Central memory CD4-positive, alpha-beta T cell (primary cell): Measurements from ENCODE around the gene WARS2.

ENCODE experiments used
- DNase-seq: peaks from one replicate; pipeline ENCODE4 v3.0.0; 2022

Gene WARS2

DNA sequence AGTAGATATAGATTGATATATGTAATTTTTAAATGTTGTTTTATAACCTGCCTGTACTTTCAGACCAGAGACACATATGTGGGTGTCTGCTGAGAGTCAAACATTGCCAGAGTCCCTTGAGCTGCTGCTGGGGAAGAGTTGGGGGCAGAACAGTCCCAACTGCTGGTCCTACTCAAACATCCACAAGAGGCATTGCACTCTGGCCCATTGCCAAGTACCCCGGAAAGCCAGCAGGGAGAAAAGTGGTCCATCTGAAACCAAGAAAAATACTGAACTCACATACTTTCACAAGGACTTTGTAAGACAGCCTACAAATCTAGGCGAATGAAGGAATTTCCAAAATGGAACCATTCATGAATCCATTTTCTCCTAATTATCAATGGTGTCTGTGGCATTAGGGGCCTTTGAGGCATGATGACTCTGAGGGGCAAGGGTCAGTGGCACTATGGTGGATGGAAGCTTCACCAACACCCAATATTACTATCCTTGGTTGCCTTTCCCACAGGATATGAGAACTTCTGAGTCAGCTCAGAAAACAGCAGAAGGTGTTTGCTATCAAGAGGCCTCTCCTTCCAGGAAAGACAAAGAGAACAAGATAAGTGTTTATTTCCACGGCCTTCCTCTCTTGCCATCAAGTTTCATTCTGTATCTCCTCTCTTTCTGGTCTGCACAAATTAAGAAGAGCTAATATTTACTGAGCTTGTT, 145.0 kb downstream of the WARS2 start:
- DNase-seq: no peak

GRCh38 chr1:118993700-118994026, 146.8 kb downstream of the WARS2 start:
- no peak for DNase-seq

DNA sequence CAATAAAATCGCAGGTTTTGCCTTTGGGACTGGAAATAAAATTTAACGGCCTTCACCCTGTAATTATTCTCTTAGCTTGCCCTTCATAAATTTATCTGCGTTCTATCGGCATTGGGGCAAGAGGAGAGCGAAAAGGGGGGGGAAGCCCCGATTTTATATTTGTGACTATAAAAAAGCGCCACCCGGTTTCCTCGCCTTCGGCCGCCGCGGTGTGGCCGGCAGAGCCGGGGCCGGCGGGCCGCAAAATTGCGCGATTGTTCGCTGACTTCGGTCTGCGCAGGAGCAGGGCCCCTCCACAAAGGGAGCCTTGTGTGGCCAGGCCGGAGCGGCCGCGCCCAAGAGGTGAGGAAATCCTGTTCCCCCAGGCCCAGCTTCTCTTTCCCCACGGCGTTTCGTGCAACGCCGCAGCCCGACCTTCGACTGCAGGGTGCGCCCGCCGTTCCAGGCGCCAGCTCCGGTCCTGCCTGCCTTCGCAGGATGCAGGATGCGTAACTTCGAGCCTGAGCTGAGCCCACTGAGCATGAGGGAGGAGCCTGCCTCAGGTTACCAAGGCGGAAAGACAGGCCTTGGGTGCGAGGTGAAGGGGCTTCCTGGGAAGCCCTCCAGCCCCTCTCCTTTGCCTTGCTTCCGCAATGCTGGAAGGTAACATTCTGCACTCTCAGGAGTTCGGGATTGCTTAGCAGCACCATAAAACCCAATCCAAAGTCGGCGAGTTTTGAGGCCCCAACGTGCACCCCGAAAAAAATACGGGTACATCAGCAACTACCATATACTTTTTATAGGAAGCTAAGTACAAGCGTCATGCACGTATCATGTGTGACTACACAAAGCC, 147.4 kb downstream of the WARS2 start:
- DNase-seq: no peak

DNA sequence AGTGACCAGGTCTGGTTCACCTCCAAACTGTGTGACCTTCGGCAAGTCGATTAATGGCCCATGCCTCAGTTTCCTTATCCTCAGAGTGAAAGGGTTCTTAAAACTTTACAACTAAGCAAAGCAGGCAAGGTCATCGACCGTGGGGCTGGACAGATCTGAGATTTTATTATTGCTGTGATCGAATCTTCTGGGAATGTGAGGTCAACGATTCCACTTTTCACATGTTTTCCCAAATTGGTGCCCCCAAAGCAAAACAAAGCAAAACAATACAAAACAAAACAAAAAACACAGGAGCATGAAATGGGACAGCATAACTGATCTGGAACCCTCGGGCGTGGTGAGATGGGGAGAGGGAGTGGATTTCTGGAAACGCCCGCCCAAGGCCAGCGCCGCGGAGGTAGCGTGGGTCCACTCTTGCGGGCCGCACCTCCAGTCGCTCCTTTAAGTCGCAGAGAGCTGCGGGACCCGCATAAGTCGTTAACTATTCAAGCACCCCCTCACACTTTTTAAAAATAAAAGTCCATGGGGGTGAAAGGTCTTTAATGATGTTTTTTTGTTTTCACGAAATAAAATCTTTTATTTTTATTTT, 148.1 kb downstream of the WARS2 start:
- no peak for DNase-seq

GRCh38 chr1:118991448-118991847, 149.0 kb downstream of the WARS2 start:
- DNase-seq: no peak

DNA sequence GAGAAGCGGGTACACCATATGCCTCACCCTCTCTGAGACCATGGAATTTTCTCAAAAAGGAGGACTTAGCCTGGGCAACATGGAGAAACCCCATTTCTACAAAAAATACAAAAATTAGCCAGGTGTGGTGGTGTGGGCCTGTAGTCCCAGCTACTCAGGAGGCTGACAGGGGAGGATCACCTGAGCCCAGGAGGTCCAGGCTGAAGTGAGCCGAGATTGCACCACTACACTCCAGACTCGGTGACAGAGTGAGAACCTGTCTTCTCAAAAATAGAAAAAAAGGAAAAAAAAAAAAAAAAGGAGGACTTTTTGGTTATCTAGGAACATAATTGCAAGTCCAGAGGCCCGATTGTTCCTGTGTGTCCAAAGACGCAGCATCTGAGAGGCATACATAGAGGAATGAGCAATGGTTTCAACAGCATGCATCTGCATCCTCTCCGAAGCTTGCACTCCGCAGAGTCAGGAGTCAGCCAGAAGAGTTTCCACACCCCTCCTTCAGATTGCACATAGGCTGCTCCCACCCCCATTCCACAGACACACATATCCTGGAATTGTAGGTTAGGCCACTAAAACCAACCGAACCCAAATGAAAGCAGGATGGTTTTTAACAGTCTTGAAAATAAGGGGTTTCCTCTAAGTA, 149.8 kb downstream of the WARS2 start:
- no peak for DNase-seq

- no peak for DNase-seq
Measured at GRCh38 chr1:118989878-118990378, 150.5 kb downstream of the WARS2 start.

DNA sequence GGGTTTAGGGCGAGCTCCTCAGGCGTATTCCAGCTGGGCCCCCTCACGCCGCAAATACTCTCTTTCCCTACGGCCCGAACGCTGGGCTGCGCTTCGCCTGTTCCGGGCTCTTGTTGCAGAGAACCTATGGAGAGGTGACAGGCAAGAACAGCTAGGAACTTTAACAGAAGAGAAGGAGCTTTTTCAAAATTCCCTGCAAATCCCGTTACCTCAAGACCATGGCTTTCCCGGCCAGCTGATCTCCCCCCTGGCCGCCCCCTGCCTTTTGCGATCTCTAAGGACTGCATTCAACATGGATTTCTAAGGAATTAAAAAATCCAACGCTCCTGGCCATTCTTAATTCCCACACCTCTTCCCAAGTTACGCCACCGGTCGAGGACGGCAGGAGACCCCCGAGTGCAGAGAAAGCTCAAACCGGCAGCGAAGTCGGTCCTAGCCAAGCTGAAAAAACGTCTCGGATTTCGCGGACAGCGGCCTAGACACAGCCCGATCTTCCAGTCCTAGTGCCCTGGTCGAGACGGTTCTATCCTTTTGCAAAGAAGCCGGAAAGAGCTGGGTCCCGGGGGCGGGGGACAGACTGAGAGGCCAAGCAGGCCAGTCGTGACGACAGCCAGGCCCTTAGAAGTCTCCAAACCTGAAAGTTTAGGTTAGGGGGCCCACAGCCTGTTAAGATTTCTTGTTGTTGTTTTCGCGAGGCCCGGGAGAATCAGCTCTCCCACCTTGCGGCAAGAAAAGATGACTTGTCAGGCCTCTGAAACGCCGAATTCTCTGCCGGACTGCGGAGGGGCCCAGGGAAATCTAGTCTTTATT, 151.2 kb downstream of the WARS2 start:
- no peak for DNase-seq

GRCh38 chr1:118988186-118989005, 152.1 kb downstream of the WARS2 start, which contains the start of gene TBX15:
Gene TBX15 (minus strand): TSS chr1:118988343. CDS start chr1:118987795, 548 bp downstream.
- DNase-seq: no peak

DNA sequence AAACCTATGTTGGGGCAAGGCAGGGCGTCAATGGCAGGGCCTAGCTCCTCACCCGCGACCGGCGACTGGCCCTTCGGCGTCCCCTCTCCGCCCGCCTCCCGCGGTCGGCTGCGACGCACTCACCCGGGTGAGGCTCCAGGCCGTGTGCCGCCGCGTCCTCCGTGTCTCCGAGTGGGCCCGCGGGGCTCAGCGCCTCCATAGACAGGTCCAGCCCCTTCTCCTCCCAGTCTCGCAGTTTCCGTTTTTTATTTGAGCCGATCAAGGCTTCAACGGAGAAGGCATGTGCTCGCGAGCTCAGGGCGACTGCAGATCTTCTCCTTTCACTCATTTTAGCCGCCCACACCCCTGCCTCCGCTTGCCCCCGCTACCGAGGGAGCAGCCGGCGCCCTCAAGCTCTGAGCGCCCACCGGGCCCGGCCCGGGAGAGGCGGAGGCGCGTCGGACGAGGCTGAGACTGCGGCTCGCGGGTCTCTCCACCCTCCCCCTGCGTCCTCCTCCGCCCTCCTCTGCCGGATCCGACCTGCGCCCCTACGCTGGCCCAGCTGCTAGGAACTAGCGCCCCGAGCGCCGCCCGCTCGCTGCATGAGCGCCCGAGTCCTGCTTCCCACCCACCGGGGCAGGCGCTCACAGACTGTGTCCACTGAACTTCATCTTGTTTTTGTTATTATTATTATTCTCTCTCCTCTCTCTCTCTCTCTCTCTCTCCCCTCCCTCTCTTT, 152.8 kb downstream of the WARS2 start:
- DNase-seq: no peak

GRCh38 chr1:118986555-118987467, 153.6 kb downstream of the WARS2 start:
- no peak for DNase-seq

- DNase-seq: no peak
Measured at GRCh38 chr1:118985640-118986554, 154.6 kb downstream of the WARS2 start.

DNA sequence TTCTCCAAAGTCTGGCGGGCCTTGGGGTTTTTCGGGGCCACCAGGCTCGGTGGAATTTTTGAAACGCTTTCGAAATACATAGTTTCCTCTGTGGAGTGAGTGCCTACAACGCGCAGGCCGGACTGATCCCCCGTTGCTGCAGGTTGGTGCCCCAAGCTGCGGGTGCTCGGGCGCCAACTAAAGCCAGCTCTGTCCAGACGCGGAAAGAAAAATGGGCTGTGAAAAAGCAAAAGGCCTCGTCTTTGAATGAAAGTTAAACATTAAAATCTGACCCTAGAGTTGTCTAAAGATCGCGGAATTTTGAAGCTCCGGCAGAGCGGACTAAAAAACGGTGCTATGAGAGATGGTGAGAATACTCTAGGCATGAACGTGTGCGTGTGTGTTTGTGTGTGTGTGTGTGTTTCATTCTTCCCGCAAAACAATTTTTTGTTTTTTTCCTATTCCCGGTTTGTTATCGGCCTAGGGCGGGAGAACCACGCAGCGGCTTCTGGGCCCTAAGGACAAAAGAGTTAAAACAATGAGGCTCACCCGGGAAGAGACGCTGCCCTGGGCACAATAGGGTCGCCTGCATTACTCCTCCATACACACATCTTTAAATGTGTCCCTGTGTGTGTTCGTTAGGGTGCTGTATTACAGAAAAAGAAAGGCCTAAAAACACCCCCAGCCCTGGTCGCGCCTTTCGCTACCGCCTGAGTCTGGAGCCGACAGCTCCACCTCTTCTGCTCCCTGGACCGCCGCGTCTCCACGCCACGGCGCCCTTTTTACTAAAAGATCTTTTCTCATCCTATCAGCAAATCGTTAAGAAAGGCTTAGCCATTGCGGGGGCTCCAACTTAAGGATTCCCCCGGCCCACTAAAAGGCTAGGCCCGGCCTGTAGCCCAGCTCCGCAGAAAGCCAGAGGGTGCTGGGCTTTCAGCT, 155.5 kb downstream of the WARS2 start:
- DNase-seq: no peak

- no peak for DNase-seq
Measured at GRCh38 chr1:118984086-118984721, 156.2 kb downstream of the WARS2 start.

DNA sequence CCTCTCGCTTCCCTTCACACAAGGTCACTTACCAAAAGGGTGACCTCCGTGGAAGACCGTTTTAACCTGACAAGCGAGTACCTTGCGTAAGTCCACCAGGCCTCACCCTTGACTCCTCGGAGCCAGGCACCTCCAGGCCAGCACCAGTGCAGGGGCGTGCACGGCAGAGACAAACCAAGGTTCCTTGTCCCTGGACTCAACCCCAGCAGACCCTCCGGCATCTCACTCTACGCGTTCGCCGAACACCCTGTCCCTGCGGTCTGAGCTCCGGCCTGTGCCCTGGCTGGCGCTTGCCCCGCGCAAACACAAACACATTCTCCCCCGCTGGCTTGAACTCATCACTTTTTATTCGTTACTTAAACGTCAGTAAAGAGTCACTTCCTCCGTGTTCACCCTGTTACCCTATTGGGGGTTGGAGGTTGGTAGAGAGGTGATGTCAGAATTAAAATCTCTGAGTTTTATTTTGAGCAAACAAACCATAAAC, 156.9 kb downstream of the WARS2 start:
- no peak for DNase-seq

GRCh38 chr1:118982821-118983557, 157.5 kb downstream of the WARS2 start:
- DNase-seq: no peak
